ENCODE results near the gene FLT4. TPM values are rescaled to one million over a fixed set of nuclear protein-coding genes. Genes with fewer than 3 reads are reported as not detected.
"Not testable (repeated sequence)": the region's sequence is repeated elsewhere in the genome, so short reads cannot be mapped to it uniquely, and the experiment has no call there.

Gene FLT4
- total RNA-seq, 1 donor from 2014 or later: 236 TPM

GRCh38 chr5:180670586-180671359 lies 21.4 kb upstream of the FLT4 start:
- peak; percentile 61 to 84 for DNase-seq (ENCODE audit: low read depth in 2 of 2)

DNA sequence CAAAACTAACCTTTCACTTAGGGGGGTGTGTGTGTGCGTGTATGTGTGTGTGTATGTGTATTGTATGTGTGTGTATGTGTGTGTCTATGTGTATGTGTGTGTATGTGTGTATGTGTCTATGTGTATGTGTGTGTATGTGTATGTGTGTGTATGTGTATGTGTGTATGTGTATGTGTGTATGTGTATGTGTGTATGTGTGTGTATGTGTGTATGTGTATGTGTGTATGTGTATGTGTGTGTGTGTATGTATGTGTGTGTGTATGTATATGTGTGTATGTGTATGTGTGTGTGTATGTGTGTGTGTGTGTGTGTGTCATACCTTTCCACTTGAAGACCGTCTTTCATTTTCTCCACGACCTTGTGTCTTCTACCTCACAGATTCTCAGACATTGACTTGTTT lies 20.8 kb upstream of the FLT4 start:
- no peak for DNase-seq (ENCODE audit: low read depth in 2 of 2)

DNA sequence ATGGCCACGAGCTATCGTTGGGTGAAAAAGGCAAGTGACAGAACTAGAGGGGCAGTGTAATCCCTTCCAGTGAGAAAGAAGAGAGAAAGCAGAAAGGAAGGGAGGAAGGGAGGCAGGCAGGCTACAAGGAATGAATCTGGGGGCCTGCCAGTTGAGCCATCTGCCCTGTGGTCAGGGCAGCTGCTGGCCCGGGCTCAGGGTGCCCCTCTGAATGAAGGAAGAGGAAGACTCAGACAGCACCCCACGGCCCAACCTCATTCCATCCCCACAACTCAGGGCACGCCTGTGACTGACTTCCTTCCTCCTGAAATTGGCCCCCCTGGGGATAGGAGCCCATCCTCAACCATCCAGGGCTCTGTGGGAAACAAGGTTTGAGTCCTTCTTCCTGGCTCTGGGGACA lies 20.3 kb upstream of the FLT4 start:
- DNase-seq (ENCODE audit: low read depth in 2 of 2): no peak

GRCh38 chr5:180668835-180669596 lies 19.6 kb upstream of the FLT4 start:
- no peak for DNase-seq (ENCODE audit: low read depth in 2 of 2)

DNA sequence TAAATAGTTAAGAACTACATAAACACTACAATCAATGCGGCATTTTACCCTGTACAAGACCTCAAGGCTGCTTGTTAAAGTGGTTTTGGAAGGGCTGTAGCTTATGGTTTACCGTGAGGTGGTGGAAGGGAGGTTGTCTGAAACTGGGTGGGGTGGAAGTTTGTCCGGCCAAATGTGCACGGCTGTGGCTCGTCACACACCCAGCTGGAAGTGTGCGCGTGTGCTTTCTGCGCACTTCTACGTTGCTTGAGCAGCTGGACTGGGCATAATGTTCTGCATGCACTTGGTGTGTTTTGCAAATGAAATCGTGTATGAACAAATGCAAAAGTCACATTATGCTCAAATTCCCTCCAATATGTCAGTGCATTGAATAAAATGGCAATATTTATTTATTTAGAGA lies 17.4 kb upstream of the FLT4 start:
- no peak for DNase-seq (ENCODE audit: low read depth in 2 of 2)

DNA sequence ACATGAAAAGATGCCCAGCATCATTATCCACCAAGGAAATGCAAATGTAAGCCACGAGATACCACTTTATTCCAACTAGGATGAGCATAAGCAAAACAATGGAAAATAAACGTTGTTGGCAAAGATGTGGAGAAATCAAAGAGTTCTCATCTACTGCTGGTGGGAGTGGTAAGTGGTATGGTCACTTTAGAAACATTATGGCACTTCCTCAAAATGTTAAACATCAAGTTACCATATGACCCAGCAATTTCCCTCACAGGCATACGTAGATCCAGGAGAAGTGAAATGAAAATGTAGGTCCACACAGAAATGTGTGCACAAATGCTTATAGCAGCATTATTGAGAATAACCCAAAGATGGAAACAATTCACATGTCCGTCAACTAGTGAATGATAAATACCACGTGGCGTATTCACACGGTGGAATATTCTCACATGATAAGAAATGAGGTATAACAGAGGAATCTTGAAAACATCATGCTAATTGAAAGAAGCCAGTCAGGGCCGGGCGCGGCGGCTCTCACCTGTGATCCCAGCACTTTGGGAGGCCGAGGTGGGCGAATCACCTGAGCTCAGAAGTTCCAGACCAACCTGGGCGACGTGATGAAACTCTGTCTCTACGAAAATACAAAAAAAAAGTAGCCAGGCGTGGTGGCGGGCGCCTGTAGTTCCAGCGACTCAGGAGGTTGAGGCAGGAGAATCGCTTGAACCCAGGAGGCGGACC lies 16.4 kb upstream of the FLT4 start:
- DNase-seq (ENCODE audit: low read depth in 2 of 2): no peak

DNA sequence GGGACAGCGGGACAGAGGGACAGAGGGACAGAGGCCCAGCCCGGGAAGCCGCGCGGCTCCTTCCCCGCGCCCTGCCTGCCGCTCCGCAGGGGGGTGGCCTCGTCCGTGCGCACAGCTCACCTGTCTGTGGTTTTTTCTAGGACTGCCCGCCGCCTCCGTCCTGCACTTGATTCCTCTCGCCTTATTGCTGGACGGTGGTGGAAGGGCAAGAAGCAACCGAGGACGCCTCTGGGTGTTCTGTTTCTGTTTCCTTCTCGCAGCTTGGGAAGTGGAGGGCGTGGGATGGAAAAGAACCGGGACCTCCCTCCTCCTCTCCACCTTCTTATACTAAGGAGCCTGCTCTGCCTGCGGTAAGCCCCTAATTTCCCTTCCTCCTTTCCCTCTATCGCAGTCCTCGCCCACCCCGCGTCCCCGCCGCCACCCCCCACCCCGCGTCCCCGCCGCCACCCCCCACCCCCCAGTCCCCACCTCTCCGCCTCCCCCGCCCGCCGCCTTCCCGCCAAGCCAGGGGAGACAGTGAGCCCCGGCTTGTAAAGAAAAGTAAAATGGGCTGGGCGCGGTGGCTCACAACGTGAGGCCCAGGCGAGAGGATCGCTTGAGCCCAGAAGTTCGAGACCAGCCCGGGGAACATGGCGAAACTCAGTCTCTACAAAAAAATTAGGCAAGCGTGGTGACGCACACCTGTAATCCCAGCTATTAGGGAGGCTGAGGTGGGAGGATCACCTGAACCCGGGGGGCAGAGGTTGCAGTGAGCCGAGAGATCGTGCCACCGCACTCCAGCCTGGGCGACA lies 9.6 kb upstream of the FLT4 start:
- DNase-seq (ENCODE audit: low read depth in 2 of 2): no peak

- DNase-seq (ENCODE audit: low read depth in 2 of 2): not testable (repeated sequence)
These were observed 5.8 kb upstream of the FLT4 start for GRCh38 chr5:180655243-180655642.

GRCh38 chr5:180652771-180653170 lies 3.4 kb upstream of the FLT4 start:
- DNase-seq (ENCODE audit: low read depth in 2 of 2): no peak

DNA sequence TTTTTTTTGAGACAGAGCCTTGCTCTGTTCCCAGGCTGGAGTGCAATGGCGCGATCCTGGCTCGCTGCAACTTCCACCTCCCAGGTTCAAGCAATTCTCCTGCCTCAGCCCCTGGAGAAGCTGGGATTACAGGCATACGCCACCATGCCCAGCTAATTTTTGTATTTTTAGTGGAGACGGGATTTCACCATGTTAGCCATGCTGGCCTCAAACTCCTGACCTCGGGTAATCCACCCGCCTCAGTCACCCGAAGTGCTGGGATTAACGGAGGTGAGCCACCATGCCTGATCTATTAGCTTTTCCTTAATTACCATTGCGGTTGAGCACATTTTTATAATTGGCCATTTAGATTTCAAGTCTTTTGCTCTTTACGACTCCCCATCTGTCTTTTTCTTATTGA lies 2.9 kb upstream of the FLT4 start:
- no peak for DNase-seq (ENCODE audit: low read depth in 2 of 2)

GRCh38 chr5:180648658-180649296 lies 623 bp downstream of the FLT4 start:
- DNase-seq (ENCODE audit: low read depth in 2 of 2): peak in 1 of 2 donors; percentile 51

DNA sequence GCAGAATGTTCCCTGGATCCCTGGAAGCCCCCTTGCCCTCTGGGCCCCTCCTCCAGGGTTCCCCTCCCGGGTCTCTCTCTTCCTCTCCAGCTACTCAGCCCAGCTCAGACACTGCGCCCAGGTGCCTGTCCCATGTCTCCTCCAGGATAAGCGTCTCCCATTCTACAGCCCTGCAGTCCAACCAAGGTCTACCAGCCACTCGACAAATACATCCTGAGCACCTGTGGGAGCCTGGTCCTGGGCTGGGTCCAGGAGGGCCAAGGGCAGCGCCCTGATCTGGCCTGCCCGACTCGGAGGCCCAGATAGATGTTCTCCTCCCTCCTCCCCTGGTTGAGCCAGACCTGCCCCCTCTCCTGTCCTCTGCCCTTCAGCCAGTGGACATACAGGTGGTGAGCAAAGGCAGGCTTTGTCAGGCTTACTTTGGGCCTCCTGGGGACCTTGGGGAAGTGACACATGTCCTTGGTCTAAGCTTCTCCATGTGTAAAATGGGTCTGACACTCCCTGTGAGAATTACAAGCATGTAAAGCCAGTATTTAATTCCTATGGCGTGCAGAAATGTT lies 1.4 kb downstream of the FLT4 start:
- DNase-seq (ENCODE audit: low read depth in 2 of 2): no peak

GRCh38 chr5:180647465-180647864 lies 1.9 kb downstream of the FLT4 start:
- DNase-seq (ENCODE audit: low read depth in 2 of 2): no peak

GRCh38 chr5:180646963-180647305 lies 2.5 kb downstream of the FLT4 start:
- no peak for DNase-seq (ENCODE audit: low read depth in 2 of 2)

DNA sequence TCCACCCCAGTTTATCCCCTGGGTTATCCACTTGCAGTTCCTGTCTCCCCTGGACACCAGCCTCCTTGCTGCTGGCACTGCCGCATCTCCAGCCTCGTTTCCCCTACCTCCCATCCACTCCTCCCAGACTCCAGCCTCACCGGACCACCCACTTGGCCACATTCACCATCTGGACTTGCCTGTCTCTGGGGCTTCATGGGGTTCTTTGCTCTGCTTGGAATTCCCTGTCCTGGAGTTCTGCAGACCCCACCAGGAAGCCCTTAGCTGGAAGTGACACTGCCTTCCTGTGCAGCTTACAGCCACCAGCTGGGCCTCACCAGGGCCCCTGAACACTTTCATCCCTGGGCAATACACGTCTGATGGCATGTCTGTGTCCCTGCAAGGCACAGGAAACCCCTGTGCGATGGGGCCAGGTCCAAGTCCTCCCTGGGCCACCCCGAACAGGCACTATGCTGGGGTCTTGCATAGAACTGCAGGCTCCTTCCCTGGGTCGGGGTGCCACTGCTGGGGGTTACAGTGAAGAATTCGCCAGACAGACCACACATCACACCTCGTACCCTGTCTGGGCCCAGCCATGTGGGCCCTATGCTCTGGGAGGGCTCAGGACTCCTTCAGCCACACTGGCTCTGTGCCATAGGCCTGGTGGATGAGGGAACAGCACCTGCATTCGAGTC lies 3.0 kb downstream of the FLT4 start:
- no peak for DNase-seq (ENCODE audit: low read depth in 2 of 2)

DNA sequence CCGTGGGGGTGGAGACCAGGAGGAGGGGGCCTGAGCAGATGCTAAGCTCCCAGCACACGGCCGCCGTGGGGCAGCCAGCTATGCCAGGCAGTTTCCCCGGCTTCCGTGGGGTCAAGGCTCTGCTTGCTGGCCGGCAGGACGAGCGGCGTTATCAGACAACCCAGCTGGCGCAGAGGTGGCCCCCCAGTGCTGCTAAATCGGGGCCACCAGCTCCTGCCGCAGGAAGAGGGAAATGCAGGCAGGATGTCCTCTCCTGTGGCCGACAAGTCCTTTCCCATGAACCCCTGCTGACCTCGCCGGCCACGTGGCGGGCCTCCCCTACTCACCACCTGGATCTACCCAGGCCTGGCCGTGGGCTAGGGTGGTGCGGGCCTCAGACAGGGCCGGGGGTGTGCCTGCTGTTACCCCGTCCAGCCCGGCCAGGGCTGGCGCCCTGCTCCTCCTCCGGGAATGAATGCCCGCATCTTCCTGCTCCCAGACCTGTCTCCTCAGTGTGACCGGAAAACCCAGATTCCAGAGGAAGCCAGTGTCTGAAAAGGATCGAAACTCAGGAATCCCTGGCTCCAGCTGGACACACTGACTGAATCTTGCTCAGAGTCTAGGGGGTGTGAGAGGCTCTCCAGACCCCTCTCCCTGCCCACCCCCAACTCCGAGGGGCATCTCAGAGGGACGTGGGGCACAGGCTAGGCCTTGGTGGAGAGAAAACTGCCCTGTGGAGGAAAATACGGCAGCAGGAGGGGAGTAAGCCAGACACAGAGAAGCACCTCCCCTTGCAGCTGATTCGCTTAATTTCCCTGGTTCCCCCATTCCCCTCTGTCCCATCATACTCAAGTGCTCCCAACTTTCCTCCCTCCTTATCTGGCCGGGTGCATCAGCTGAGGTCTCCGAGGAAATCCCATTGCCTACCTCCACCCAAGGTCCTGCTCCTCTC lies 3.9 kb downstream of the FLT4 start:
- peak; percentile 96 for DNase-seq (ENCODE audit: low read depth in 2 of 2)

DNA sequence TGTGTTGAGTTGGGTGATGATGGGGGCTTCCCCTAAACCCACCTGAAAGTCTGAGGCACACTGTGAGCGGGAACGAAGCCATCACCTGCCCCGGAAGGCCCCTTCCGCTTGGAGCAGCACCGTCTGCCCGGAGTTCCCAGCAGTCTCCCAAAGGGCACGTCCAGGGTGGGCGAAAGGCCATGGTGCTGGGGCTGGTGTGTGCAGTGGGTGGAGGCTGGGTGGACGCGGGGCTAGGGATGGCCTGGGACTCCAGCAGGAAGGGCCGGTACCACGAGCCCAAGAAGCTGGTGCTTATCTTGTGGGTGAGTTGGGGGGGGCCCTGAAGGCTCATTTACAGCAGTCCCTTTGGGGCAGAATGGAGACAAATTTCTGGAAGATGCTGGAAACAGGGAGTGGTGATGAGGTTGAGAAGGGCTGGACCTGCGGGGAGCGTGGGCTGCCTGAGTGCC lies 4.6 kb downstream of the FLT4 start:
- no peak for DNase-seq (ENCODE audit: low read depth in 2 of 2)

DNA sequence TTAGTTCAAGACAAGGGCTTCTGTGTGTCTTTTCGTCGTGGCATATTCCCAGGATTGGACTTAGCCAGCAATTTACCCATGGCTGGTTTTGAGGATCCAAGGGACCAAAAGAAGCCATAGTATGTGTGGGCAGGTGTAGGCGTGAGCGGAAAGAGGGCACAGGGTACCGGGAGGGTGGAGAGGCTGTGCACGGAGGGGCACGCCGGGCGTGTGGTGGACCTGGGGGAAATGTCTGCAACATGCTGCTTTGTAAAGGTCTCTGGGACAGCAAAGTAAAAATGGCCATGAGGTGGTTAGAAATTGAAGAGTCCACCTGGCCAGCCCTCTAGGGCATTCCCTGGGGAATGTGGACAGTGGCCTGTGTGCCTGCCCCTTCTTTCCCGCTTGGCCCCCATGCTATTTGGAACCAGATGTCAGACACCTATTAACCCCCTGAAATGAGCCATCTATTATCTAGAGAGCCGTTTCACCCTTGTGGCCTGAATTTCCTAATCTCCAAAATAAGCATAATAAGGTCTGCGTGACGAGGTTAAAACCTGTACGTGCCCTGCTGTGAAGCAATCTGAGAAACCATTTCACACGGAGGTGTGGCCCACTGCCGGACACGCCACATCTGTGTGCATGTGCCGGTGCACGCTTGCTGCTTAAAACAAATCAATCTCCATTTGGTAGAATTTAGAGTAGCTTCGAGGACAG lies 5.1 kb downstream of the FLT4 start:
- DNase-seq (ENCODE audit: low read depth in 2 of 2): peak; percentile 24 to 57
